GM21447 (cell line): ENCODE measurements around the gene STX4.

Source experiments
- ATAC-seq: cut with Tn5 transposase; IDR thresholded peaks from one replicate; pipeline ENCODE4 v1.9.1; 2021; ENCODE audit not compliant: unreplicated experiment

STX4 gene

GRCh38 chr16:31082368-31083045 lies 49.1 kb downstream of the STX4 start:
- no peak for ATAC-seq

- no peak for ATAC-seq
These were observed 49.7 kb downstream of the STX4 start for GRCh38 chr16:31083081-31083480.

DNA sequence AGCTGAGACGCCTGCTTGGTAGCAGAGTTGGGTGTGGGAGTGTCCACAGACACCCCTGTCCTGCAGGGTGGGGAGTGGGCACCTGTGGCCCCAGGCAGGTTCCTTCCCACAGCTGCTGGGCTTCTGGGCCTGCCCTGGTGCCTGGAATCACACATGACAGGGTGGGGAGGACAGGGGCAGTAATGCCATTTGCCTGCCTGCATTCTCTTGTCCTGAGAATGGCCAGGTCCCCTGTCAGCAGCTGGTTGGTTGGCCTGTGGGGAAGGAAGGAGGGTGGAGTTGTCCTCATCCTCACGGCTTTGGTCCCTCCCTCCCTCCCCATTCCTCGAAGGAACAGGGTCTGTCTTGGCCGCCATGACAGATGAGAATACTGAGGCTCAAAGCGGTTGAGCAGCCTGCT lies 50.2 kb downstream of the STX4 start:
- ATAC-seq, result no peak

GRCh38 chr16:31083981-31084380 lies 50.6 kb downstream of the STX4 start:
- no peak for ATAC-seq

- no peak for ATAC-seq
These were observed 51.4 kb downstream of the STX4 start for GRCh38 chr16:31084584-31085302.

GRCh38 chr16:31085411-31085810 lies 52.1 kb downstream of the STX4 start:
- ATAC-seq, result no peak

DNA sequence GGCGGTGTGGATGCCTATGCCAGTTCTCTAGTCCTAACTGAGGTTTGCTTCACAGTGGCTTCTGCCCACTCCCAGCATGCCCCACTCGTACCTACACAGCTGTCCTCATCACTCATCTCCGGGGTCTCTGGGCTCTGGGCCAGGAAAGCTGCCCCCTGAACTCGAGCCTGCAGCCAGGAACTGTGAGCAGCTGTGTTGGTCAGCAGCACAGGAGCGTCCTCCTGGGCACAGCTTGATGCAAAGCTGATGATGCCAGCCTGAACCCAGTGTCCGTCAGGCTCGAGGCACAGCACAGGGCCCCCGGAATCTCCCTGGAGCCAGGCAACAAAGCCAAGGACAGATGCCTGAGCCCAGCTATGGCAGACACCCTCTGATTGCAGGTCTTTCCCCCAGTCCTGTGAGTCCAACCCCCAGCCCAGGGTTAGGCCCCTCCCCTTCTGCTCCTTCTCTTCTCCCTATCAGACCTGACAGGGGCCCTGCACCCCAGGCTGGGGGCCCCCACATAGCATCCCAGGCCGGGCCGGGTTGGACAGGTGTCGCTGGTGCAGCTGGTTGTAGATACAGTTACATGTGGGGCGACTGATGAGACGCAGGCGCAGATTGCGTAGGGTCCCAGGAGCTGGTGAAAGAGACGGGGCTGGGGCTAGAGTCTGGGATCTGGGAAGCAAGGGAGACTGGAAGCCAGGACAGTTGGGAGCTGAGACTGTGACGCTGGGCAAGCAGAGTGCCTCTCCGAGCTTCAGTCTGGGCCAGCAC lies 52.7 kb downstream of the STX4 start:
- no peak for ATAC-seq

DNA sequence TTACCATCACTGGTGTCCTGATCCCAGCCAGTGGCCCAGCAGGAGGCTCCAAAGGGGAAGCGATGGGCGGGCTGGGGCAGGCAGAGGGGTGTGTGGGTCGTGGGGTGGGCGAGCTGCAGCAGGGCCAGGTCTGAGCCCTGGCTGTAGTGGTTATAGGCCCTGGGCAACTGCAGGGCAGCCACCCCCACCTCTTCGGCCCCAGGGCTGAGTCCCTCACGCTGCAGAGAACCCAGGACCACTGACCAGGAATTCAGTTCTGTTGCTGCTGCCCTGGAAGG lies 53.2 kb downstream of the STX4 start:
- ATAC-seq, result no peak

DNA sequence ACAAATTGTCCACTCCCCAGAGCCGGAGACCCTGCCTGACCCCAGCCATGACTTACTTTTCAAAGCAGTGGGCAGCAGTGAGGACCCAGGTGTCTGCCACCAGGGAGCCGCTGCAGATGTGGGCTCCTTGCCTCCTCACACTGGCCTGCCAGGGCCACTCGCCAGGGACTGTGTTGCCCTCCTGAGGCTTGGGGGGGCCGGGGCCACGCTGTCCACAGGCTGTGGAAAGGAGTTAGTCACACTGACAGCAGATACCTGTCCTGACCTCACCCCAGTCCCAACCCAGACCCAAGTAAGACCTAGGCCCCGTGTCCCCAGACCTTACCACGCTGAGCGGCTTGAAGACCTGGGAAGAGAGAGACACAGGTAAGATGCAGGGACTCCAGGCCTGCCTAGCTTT lies 54.1 kb downstream of the STX4 start:
- no peak for ATAC-seq

- no peak for ATAC-seq
These were observed 54.6 kb downstream of the STX4 start for GRCh38 chr16:31087971-31088370.

DNA sequence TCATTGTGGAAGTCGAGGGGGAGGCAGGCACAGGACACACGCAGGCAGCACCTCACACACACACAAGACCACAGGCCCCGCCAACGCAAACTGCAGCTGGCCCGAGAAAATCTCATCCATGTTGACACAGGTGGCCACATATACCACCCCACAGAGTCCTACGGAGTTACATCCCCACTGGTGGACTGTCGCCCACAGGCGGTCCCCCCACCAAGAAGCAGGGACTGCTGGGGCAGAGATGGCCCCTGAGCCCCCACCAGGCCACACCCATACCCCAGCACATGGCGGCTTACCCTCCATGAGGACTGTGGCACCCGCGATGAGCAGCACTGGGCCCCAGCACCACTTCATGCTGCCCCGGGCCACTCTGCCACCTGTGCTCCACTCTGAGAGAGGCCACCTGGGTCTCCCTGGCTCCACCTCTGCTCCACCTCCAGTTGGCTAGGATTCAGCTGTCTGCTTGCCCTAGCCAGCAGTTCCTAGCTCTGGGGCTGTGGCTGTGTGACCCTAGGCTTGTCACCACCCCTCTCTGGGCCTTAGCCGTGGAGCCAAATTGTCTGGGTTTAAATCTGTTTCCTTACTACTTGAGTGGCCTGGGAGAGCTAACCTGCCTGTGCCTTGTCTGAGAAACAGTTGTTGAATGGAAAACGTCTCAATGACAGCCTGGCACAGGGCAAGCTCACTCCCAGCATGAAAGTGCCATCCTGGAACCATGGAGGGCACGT lies 55.3 kb downstream of the STX4 start, which contains the start of gene PRSS53:
PRSS53 (minus strand) TSS at position 485 of the 725 bp plus-strand sequence; CDS start at position 351, 134 bp downstream.
- ATAC-seq, result no peak

- ATAC-seq, result no peak
These were observed 55.8 kb downstream of the STX4 start for GRCh38 chr16:31089199-31089598.
